Fibroblast of skin of abdomen (primary cell): ENCODE measurements around the gene TACR3. TPM values are rescaled to one million over a fixed set of nuclear protein-coding genes. Genes with fewer than 3 reads are reported as not detected.
"Not testable (repeated sequence)": the region's sequence is repeated elsewhere in the genome, so short reads cannot be mapped to it uniquely, and the experiment has no call there.

Experiments used
- DNase-seq: peaks from one replicate; pipeline ENCODE4 v3.0.0-alpha.2; 2013
- polyA plus RNA-seq, 2 experiments: library from polyadenylated mRNA; unstranded; fragments of 120-200 nt; gene quantifications; one replicate each; pipeline ENCODE4 v1.2.1, GENCODE V29; 2013; ENCODE audit not compliant: insufficient read length in 2 of 2

Gene TACR3, protein sequence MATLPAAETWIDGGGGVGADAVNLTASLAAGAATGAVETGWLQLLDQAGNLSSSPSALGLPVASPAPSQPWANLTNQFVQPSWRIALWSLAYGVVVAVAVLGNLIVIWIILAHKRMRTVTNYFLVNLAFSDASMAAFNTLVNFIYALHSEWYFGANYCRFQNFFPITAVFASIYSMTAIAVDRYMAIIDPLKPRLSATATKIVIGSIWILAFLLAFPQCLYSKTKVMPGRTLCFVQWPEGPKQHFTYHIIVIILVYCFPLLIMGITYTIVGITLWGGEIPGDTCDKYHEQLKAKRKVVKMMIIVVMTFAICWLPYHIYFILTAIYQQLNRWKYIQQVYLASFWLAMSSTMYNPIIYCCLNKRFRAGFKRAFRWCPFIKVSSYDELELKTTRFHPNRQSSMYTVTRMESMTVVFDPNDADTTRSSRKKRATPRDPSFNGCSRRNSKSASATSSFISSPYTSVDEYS
- polyA plus RNA-seq (2013, experiment 1 of 2; ENCODE audit: insufficient read length), result 0.06 TPM
- polyA plus RNA-seq (2013, experiment 2 of 2; ENCODE audit: insufficient read length), result 0.05 TPM

DNA sequence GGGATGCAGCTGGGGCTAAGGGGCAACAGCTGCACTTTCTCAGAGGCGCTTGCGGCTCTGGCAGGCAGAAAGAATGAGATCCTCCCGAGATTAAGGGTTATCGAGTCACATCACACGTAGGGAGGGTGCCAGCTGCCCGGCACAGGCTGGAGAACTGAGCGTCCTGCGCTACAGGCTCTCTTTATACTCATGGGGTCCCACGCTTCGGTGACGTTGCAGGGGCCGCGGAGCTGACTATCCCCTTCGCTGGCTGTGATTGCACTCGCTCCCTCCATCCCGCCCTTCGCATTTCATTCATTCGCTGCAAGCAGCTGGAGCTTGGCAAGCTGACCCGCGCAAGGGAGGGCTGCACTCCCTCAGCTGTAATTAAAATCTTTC is at the start of gene TACR3:
TACR3 (minus strand) TSS at position 156 of the 378 bp plus-strand sequence. CDS start 310 bp downstream, outside the sequence.
- DNase-seq, result peak; percentile 21

DNA sequence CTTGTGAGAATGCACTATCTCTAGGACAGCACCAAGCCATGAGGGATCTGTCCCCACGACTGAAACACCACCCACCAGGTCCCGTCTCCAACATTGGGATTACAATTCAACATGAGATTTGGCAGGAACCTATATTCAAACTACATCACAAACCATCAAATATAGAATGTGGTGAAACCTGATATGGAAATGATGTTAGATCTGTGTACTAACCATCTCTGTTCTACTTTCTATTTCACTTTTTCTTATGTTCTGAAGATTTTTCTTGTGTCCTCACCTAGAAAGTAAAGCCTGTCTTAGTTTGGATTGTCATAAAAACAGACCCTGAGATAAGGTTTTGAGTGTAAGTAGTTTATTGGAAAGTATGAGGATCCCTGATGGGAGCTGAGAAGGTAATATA is 37.8 kb upstream of the TACR3 start:
- no peak for DNase-seq

DNA sequence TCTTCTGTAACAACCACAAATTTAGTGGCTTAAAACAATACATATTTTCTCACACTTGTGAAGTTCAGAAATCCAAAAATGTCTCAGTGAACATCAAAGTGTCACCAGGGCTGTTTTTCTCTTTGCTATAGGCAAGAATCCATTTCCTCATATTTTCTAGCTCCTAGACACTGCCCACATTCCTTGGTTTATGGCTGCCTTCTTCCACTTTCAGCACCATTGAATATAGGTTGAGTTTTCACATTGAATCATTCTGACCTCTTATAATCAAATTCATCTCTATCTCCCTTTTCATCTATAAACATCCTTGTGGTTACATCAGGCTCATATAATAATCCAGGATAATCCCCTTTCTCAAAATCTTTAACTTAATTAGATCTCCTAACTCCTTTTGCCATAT is 37.0 kb upstream of the TACR3 start:
- DNase-seq, result no peak

DNA sequence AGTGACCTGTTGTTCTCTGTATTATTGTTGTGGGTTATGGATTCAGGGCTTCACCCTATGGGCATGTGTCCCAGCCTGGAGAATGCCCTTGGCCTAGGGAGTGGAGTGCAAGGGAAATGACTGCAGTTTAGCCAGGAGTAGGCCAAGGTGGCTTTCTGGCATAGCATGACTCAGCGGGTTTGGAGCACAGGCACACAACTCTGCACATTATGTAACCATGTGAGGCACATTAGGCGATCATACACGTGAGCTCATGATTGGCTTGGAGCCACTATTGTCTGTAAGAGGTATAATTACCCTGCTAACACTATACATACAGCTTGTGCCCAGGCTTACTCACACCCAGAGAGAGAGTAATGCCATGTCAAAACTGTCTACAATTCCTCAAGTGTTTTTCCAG is 35.1 kb upstream of the TACR3 start:
- DNase-seq, result peak; percentile 26

DNA sequence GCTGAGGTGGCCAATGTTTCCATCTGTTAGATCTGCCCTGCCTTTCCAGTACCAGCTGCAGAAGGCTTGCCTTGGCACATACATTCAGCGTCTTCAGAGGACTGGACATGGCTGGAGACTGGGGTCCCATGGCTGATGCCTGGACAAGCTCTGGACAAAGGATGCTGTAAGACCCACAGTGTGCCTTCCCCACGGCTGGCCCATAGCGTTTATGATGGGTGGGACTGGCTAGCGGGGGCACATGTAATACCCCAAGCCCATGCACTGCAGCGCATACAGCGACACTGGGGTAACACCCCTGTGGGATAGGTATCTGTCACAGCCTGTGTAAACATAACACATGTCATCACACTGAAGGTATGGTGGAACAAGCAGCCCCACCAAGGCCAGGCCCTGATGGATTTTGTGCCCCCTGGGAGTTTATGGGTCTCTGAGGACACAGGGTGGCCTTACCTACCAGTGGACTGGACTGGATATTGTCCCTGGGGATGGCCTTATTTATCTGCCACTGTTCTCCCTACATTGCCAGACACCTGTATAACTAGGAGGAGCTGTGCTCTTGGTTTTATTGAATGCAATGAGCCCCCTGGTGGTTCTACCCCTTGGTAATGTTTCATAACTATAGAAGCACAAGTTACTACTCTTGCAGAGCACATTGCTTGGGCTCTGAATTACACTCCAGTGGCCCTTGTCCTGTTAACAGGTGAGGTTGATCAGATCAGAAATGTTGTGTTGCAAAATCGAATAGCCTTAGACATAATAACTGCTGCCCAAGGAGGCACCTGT is 34.3 kb upstream of the TACR3 start:
- no peak for DNase-seq

DNA sequence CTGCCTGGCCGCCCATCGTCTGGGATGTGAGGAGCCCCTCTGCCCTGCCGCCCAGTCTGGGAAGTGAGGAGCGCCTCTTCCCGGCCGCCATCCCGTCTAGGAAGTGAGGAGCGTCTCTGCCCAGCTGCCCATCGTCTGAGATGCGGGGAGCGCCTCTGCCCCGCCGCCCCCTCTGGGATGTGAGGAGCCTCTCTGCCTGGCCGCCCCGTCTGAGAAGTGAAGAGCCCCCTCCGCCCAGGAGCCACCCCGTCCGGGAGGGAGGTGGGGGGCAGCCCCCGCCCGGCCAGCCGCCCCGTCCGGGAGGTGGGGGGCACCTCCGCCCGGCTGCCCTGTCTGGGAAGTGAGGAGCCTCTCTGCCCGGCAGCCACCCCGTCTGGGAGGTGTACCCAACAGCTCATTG is 3.4 kb upstream of the TACR3 start:
- DNase-seq, result not testable (repeated sequence)

DNA sequence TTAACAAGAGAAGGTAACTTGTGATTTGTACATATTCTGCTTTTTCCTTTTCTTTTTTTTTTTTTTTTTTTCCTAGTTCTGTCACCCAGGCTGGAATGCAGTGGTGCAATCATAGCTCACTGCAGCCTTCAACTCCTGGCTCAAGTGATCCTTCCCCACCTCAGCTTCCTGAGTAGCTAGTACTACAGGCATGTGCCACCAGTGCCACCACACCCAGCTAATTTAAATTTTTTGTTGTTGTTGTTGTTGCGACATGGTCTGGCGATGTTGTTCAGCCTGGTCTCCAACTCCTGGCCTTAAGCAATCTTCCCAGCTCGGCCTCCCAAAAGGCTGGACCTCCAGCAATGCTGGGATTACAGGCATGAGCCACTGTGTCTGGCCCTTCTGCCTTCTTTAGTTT is 1.5 kb upstream of the TACR3 start:
- DNase-seq, result peak; percentile 0

DNA sequence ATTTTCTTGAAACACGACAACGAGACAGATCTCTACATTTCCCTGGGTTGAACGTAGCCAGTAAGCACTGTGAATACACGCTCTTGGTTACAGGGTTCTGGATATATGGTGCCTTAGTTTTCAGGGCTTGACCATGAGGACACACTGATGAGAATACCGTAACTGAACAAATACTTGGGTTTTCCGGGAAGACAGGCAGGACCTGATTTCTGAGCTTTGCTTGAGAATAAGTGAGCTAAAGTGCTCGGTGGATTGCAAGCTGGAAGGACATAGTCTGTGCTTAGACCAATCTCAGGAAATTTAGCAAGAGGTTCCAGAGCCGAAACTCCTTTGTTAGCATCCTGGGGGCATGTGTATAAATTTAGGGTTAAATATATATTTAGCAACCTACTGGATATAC is 876 bp upstream of the TACR3 start:
- no peak for DNase-seq

DNA sequence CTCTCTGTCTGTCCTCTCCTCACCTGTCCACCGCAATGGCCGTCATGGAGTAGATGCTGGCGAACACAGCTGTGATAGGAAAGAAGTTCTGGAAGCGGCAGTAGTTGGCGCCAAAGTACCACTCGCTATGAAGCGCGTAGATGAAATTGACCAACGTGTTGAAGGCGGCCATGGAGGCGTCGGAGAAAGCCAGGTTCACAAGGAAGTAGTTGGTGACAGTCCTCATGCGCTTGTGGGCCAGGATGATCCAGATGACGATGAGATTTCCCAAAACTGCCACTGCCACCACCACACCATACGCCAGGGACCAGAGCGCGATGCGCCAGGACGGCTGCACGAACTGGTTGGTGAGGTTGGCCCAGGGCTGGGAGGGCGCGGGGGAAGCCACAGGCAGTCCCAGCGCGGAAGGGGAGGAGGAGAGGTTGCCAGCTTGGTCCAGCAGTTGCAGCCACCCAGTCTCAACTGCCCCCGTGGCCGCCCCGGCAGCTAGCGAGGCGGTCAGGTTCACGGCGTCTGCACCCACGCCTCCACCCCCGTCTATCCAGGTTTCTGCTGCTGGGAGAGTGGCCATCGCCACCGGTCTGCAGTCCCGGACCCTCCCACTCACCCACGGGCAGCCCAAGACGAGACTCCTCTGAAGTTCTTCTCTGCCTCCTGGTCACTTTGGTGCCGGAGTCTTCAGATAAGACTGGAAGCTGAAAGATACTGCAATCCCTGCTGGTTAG is 518 bp downstream of the TACR3 start:
- peak; percentile 36 for DNase-seq

DNA sequence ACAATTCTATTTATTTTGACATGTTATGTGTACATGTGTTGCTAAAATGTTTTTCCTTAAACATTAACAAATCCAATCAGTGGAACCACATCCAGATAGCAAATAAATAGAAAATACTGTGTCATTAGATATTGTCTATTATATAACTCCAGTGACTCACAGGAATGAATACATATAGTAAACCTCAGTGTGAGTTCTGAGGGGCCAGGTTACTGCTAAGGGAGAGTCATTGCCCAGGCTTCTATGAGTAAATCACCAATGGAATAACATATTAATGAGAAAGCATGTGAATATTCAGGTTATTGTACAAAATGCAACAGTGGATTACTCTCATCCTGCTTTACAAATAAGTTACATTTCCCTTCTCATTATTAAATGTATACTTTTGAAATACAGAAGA is 27.2 kb downstream of the TACR3 start:
- no peak for DNase-seq

DNA sequence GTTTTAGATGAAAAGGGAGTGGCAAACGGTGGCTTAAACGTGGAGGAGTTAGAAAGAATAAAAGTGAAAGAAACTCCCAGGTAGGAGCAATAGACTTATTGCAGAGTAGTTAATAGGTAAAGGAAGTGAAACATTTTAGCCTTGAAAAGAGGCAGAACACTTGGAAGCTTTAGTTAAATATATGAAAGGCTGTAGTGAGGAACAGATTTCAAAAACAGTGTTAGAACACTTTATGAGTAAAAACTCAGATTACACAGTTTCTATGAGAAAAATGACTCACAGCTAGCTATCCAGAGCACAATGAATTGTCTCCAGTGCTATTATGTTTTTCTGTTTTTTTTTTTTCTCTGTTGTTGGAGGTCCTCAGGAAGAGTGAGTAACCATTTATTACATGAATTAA is 45.8 kb downstream of the TACR3 start:
- DNase-seq, result no peak

DNA sequence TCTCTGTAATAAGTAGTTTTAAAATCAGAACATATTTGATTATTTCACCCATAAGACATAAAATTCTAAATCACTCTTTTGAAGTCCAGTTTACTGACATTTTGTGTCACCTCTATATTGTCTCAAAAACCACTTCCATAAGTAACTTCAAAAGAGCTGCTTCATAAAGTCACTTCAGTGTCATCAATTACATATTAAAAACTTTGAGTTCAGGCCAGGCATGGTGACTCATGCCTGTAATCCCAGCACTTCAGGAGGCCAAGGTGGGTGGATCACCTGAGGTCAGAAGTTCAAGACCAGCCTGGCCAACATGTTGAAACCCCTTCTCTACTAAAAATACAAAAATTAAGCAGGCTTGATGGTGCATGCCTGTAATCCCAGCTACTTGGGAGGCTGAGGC is 53.0 kb downstream of the TACR3 start:
- not testable (repeated sequence) for DNase-seq

DNA sequence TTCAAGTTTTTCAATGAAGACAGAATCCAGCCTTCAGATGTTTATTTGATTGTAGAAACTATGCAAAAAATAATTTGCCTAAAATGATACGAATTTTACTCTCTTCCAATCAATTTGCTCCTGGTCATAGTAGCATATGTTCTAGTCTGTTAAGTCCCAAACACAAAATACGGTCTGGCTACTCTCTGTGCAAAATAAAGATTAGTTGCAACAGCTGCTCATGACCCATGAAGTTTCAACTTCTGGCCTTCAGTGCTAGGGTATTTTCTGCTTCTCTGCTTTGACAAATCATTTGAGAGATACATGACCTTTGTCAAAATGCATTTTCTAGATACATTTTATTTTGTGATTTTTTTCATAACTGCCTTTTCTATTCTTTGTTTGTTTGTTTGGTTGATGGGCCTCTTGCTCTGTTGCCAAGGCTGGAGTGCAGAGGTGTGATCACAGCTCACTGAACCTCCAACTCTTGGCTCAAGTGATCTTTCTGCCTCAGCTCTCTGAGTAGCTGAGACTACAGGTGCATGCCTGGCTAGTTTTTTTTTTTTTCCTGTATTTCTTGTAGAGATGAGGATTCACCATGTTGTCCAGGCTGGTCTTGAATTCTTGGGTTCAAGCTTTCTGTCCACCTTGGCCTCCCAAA is 55.2 kb downstream of the TACR3 start:
- DNase-seq, result no peak

DNA sequence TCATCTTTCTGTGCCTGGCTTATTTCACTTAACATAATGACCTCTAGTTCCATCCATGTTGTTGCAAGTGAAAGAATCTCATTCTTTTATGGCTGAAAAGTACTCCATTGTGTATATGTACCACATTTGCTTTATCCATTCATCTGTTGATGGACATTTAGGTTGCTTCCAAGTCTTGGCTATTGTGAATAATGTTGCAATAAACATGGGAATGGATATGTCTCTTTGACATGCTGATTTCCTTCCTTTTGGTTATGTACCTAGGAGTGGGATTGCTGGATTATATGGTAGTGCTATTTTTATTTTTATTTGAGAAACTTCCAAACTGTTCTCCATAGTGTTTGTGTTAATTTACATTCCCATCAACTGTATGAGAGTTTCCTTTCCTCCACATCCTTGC is 71.2 kb downstream of the TACR3 start:
- DNase-seq, result no peak

DNA sequence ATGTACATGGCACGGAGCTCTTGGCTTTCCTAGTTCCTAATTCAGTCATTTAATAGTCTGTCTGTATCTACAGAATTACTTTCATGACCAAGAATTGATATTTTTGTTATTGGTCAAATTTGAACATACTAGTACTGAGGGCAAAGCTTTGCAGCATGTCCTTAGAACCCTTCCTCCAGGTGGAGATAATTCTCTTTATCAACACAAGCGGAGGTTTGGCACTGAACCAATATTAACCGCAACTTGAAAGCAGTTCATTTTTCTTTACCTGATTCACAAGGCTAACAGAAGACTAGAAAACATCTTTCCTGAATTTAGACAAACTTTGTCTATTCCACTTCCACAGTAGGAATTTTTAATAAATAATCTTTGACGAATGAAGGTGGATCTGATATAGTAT is 73.8 kb downstream of the TACR3 start:
- DNase-seq, result no peak

DNA sequence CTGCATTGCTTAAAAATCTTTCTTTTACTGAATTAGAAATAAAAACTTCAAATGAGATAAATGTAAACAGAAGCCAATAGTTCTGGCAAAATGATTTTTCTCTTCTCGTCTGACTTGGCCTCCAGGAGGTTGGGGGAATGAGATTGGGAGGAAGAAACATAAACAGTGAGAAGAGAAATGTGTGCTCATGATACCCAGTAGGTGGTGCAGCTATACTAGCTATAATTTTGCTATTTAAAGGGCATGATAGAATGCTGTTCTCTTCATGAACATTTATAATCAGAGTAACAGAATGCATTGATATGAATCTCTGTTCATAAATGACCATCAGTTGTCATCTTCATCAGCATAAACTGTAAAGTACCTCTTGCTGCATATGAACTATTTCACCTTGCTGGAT is 85.5 kb downstream of the TACR3 start:
- no peak for DNase-seq

DNA sequence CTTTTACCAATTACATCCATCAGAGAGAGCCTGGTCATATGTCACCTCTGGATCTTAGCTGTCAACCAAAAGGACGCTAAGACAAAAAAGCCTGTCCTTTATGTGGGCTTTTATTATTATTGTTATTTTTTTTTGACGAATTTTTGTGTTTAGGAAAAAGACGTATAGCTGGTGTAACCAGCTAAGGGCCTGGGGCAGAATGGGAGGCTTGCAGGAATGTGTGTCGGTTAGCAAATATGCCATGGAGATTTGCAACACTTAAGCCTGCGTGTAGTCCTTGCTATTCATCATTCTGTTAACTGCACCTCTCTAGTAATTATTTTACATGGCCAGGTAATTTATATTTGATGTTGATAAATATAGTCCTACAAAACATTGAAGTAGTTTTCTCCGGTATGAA is 93.5 kb downstream of the TACR3 start:
- DNase-seq, result no peak

DNA sequence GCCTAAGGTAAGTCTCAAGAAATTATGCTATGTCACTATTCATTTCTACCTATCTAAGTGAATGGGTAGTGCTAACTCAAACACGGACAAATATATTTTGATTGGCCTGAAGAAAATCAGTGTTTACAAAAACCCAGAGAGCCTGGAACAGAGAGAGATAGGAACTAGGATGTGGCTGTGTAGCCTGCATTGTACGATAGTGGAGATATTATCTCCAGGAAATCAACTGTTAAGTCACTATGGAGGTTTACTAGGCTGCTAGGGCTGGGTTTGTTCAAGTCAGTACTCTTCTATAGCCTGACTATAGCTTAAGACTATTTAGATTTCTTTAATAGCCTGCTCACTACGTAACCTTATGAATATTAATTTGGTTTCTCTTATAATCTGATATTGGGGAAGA is 127.9 kb downstream of the TACR3 start:
- no peak for DNase-seq

DNA sequence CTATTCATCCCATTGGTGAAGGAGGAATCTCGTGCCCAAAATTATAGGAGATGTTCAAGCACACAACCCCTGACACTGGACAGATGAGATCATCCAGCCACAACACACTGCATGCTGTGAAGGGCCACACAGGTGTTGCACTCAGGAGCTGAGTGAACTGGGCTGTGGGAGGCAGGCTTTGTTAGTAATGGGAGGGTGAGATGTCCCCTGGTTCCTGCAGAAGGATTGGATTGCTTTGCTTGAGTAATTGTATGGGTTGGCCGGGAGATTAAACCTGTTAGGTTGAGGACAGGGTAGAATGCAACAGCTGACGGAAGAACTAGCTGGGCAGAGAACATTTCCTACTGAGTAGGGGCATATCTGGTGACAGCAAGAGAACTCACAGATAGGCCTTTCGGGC is 152.2 kb downstream of the TACR3 start:
- no peak for DNase-seq

DNA sequence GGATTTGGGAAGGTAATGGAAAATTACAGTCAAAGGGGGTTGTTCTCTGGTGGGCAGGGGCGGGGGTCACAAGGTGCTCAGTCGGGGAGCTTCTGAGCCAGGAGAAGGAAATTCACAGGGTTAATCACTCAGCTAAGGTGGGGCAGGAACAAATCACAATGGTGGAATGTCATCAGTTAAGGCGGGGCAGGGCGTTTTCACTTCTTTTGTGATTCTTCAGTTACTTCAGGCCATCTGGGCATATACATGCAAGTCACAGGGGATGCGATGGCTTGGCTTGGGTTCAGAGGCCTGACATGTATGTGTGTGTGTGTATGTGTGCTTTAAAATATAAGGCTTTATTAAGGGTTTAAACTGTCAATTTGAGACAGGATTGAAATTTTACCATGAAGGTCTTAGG is 160.6 kb downstream of the TACR3 start:
- not testable (repeated sequence) for DNase-seq
